Fibroblast of peridontal ligament (primary cell): ENCODE measurements around the gene CDH2.
A peak's percentile ranks its signal among the peaks of the same experiment; 100 is the strongest.

Experiments
- DNase-seq: peaks from one replicate; pipeline ENCODE4 v3.0.0-alpha.2; 2010; ENCODE audit errors: extremely low read depth

The CDH2 gene

GRCh38 chr18:27995770-27996502 lies 181.0 kb downstream of the CDH2 start:
- no peak for DNase-seq

DNA sequence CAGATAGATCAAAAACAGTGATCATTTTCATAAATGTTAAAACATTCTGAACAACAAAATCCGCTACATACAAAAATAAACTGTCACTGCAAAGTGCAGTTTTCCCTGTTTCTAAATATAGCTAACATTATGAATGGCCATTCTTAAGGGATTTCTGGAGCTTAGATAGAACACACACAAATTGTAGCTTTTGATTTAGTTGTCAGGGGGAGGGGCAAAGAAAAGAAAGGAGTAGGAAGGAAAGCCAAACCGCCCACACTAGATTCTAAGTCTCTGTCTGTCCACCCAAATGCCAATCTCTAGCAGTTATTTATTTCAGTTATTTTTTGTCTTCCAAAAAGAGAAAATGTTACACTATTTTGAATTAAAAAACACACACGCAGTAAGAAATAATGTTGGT lies 182.4 kb downstream of the CDH2 start:
- no peak for DNase-seq

GRCh38 chr18:27991391-27991790 lies 185.5 kb downstream of the CDH2 start:
- DNase-seq: no peak

- DNase-seq: no peak
These were observed 191.1 kb downstream of the CDH2 start for GRCh38 chr18:27985832-27986231.

- no peak for DNase-seq
These were observed 193.2 kb downstream of the CDH2 start for GRCh38 chr18:27983780-27984179.

DNA sequence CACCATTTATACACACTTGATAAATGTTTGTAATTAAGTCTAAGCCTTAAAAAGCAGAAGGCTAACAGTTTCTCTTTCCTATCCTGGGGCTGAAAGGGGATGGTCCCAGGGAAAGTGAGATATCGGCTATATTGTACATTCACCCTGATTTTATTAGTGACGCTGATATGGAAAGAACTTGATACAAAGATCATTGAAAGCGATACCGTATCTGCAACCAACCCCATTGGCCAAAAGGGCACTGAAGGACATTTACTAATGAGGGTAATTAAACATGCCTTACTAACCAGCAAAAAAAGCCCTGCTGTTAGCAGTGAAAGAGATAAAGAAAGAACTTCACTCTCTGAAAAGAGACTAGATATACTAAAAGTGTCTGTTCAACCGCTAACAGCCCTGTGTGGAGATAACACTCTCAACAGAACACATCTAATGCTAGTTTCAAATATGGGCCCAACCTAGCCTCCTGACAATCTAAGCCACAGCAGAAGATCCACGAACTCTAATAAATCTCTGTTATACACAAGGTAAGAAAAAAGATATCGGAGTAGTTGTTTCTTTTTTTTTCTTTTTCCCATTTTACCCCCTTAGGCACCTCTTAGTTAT lies 200.0 kb downstream of the CDH2 start:
- no peak for DNase-seq

DNA sequence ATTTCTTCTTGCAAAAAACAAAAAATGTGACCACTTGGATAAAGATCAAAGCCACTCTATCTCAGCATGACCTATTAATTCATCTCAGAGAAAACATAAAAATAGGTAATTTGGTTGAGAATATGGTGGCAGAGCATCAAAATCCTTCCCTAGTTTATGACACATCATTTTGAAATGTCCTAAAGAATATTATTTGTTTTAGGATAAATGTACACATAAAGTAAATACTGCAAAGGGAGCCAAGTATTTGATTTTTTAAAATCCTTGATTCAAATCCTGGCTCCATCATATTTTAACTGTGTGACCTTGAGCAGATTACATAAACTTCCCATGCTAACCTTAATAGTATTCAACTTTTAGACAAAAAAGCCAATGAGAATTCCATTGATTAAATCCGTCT lies 206.6 kb downstream of the CDH2 start:
- DNase-seq: no peak

GRCh38 chr18:27969206-27969605 lies 207.7 kb downstream of the CDH2 start:
- no peak for DNase-seq

GRCh38 chr18:27967913-27968824 lies 208.8 kb downstream of the CDH2 start:
- peak; percentile 8 for DNase-seq

- no peak for DNase-seq
These were observed 210.0 kb downstream of the CDH2 start for GRCh38 chr18:27966881-27967280.

GRCh38 chr18:27964811-27965210 lies 212.1 kb downstream of the CDH2 start:
- DNase-seq: no peak

GRCh38 chr18:27959101-27959500 lies 217.8 kb downstream of the CDH2 start:
- peak; percentile 52 for DNase-seq

- no peak for DNase-seq
These were observed 220.8 kb downstream of the CDH2 start for GRCh38 chr18:27956001-27956640.

GRCh38 chr18:27954226-27954625 lies 222.7 kb downstream of the CDH2 start:
- DNase-seq: peak; percentile 85

- no peak for DNase-seq
These were observed 224.2 kb downstream of the CDH2 start for GRCh38 chr18:27952741-27953140.

- DNase-seq: no peak
These were observed 226.2 kb downstream of the CDH2 start for GRCh38 chr18:27950648-27951228.

DNA sequence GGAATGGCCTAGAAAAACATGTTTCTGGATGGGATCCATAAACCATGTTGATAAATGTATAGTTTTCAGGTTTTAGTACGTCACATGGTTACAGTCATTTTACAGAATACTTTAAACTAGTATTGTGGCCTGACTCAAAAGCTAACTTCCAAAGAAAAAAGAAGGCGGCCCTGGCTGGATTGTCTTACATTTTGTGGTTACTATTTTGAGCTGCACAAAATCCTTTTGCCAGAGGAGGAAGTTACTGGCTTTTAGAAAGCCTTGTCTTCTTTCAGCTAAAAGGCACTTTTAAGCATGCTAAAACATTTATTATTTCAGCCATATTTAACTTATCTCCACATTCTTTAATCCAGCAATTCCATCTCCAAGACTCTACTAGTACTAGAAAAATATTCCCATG lies 227.9 kb downstream of the CDH2 start:
- DNase-seq: peak; percentile 67

DNA sequence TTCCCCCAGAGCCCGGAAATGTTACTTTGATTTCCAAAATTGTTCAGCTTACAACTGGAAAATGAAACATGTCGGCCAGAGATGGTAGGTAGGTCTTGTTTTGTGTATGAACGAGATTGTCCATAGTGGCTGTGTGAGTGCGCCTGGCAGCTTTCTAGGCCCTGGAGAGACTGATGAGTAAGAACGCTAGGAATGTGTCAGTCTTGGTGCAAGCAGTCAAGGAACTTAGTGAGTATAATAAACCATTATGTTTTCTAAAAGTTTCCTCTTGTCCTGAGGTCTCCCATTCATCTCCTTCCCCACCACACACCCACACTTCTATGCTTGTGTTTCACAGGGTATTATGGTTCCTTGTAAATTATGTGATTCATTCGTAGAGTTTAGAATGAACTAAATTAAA lies 234.2 kb downstream of the CDH2 start:
- no peak for DNase-seq

DNA sequence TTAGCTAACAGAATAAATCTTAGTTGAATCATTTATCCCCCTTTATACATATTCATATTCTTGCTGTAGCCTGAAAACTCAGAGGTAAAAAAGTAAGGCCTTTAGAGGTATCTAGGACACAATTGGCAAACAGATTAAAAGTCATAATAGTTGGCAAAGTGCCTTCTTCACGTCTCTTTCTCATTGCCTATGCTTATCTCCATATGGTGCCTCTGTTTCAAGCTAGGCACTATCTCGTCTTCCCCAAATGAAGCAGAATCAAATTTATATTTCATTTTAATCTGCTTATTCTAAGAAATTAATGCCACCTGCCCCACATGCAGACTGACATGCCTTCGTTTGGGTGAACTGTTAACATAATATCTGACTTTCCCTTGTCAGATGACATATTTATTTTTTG lies 245.4 kb downstream of the CDH2 start:
- no peak for DNase-seq

- no peak for DNase-seq
These were observed 254.2 kb downstream of the CDH2 start for GRCh38 chr18:27922780-27923179.

- peak; percentile 0 for DNase-seq
These were observed 254.8 kb downstream of the CDH2 start for GRCh38 chr18:27921904-27922751.
